HG03064 (cell line): ENCODE measurements around the gene MOBP.

Experiments used
- ATAC-seq: cut with Tn5 transposase; IDR thresholded peaks from one replicate; pipeline ENCODE4 v1.9.1; 2021; ENCODE audit warnings: low read depth; ENCODE audit not compliant: unreplicated experiment

The MOBP gene

GRCh38 chr3:39491733-39492350 is 24.4 kb downstream of the MOBP start:
- no peak for ATAC-seq

- ATAC-seq = no peak
Measured at GRCh38 chr3:39494781-39495180, 27.3 kb downstream of the MOBP start.

- no peak for ATAC-seq
Measured at GRCh38 chr3:39497753-39498152, 30.3 kb downstream of the MOBP start.

GRCh38 chr3:39499651-39500273 is 32.3 kb downstream of the MOBP start:
- no peak for ATAC-seq

- ATAC-seq = no peak
Measured at GRCh38 chr3:39501059-39501458, 33.6 kb downstream of the MOBP start.

DNA sequence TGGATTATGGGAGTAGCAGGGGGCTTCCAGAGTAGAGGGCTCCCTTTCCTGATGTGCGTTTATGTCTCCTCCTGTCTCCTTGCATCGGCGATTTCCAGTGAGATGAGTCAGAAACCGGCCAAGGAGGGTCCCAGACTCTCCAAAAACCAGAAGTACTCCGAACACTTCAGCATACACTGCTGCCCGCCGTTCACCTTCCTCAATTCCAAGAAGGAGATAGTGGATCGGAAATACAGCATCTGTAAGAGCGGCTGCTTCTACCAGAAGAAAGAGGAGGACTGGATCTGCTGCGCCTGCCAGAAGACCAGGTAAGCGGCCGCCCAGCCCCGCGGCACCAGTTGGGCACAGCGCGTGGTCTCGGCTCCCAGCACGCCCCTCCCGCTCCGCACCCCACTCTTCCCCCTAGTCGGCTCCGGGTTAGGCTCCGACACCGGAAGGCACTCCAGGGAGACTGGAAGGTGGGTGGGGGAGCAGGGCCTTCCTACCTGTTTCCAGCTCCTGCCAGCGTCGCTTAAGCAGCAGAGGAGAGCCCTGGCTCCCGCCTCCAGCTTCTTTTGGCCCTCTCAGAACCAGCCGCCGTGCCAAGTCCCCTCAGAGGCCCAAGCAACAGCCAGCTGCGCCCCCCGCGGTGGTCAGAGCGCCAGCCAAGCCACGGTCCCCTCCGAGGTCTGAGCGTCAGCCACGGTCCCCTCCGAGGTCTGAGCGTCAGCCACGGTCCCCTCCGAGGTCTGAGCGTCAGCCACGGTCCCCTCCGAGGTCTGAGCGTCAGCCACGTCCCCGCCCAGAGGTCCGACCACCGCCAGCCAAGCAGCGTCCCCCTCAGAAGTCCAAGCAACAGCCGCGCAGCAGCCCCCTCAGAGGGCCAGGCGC is 34.7 kb downstream of the MOBP start:
- ATAC-seq = no peak

DNA sequence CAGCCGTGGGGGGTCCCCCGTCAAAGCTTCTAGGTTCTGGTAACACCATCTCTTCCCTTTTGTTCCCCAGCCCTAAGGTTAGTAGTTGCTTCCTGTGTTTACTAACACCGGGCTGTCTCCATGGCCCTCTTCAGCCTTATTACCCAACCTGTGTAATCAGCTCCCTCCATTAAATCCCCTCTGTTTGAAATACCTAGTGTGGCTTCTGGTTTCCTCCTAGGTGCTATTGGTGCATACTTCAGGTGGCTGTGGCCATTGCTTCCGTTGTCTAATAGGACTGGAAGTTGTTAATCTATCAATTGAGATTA is 35.3 kb downstream of the MOBP start:
- no peak for ATAC-seq

GRCh38 chr3:39505866-39506742 is 38.6 kb downstream of the MOBP start:
- ATAC-seq = no peak

DNA sequence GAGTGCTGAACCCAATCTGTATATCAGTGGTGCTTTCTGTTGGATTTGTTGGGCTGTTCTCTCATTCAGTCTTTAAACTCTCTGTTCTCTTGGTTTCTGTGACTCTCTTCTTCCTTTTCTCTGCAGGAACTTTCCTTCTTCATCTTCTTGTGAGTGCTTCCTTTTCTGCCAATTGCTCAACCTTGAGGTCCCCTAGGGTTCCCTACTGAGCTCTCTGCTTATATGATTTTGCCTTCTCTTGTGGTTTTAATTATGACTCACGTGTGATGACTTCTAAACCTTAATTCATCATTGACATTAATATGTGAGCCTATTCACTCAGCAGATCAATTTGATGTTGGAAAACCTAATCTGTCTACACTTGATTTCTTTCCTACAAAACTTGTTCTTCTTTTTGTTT is 39.4 kb downstream of the MOBP start:
- no peak for ATAC-seq

DNA sequence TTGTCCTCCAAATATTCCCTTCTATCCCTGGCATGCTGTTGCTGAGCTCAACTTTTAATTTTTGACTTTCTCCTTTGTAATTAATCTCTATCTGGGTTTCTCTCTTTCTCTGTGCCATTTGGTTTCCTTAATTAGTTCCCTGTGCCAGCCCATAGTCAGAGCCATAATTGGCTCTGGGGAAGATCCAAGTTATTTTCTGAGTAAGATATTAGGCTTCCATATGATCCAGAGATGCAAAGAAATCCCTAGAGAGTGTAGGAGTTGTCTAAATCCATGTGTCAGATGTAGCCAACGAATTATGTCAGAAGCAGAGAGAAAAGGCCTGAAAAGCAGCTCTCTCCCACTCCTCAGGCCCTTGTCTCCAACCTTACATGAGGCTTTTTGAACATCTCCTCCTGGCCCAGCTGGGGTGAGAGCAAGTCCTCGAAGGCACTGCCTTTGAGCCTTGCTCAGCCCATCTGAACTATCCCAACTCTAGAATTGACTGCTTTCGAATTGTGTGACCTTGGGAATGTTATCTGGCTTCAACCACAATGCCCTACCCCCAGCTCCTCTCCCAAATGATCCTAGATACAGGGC is 46.4 kb downstream of the MOBP start:
- ATAC-seq = no peak

- ATAC-seq = no peak
Measured at GRCh38 chr3:39515681-39516441, 48.4 kb downstream of the MOBP start.

DNA sequence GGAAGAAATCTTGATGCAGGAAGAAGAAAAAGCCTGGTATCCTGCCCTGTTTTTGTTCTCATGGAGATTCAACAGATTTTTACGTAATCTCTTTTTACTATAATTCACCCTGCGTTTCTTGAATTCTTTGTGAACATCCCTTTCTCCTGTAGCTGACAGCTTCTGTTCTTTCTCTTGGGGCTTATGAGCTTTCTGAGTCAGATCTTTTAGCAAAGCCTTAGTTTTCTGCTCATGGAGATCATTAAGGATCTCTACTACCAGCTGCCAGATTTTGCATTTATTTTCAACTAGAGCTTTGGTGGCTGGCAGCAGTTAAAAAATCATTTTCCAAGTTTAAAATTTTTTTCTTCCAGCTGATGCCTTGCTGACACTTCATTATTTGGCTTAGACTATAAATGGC is 51.6 kb downstream of the MOBP start:
- no peak for ATAC-seq

DNA sequence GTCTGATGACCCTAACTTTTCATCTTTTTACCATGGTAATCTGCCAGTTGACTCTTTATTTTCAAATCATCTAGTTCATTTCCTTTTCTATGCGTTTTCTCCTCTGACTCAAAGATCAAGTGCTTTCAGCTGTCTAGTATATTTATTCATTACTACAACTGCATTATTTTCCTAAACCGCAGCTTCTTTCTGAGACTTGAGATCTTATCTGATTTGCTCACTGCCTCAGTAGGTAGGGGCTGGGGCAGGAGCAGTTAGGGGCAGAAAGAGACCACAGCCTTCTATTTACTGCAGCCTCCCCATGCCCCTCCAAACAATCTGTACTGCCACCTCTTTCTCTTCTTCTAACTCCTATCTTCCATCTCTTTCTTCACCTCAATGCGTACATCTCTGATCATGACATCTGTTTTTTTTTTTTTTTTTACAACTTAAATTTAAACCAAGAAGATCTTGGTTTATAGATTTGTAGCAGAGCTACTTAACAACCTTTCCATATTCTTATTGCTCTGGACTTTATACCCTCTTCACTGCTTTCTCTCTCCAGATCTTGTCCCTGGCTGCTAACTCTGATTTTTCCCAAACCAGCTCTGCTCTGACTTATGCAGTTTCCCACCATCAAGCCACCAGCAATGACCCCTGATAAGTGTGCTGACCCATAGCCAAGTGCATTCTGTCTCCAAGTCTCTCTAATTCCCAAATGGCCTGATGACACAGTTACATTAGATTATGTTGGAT is 52.2 kb downstream of the MOBP start:
- ATAC-seq = no peak

DNA sequence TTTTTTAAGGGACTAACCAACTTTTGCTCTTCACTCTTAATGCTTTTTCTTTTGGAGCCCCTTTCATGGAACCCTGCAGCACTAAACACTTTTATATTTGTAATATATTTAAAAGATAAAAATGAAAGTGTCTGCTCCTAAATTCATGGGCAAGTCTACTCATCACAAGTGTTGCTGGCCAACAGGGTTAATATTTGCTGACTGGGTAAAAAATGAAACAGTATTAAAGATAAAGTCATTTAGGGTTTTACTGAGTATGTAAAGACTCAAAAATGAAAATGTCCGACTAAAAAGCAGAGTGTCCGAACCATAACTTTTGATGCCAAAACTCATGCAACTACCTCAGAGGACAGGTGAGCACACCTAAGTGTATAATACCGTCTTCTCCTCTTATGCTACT is 54.0 kb downstream of the MOBP start:
- no peak for ATAC-seq

GRCh38 chr3:39524107-39524506 is 56.6 kb downstream of the MOBP start:
- ATAC-seq = no peak

- no peak for ATAC-seq
Measured at GRCh38 chr3:39528844-39529243, 61.4 kb downstream of the MOBP start.

DNA sequence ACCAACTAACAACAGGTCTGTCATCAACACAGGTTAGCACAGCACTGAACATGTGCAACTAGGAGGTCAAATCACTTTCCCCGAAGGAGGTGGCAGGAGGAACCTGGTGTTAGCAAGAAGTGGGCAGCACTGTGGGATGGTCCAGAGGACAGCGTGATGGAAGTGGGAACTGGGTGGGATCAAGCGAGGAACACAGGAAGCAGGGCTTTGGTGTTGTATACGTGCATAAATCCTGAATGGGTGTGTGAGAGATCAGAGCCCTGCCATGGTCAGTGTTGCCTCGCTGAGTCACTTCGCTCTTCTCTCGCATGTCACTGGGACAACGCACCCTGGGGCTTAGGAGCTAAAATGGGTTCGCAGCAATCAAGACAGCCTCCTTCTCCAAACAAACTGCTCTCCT is 62.1 kb downstream of the MOBP start:
- ATAC-seq = no peak

DNA sequence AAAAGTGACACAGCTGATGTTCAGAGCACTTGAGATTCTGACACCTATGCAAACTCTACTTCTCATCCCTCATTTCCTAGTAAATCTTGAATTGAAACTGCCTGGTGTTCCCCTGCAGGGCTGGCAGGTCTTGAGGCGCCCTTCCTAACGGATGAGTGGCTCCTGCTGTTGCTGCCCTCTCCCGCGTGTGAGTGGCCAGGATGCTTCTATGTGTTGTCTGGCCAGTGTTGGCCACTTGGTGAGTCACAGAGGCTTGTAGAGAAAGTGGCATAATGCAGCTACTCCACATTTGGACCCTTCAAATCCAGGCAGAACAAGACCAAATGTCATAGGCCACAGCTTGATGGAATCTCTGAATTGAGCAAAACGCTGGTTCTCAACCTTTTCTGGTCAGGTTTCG is 63.6 kb downstream of the MOBP start:
- ATAC-seq = no peak

DNA sequence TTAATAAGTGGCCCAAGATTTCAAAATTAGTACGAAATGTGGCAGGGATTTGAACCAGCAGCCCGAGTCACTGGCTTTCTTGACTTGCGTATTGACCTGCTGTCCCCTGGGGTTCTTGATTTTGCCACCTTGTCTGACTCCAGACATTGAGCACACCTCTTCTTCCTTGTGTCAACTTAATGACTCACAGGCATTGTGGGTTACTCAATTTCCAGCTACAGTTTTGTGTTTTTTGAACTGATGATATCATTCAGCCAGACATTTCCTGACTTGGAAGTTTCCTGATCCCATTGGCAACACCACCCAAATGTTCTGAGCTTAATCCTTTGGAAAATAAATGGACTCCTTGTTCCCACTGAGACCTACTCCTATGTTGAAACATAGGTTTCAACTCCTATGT is 64.2 kb downstream of the MOBP start:
- no peak for ATAC-seq
